Panc1 (cell line): ENCODE data around the gene AHRR. TPM values are rescaled to one million over a fixed set of nuclear protein-coding genes. Genes with fewer than 3 reads are reported as not detected.

Experiments used
- ATAC-seq: fragments of 200-7000 bp; cut with Tn5 transposase; 2 replicates; pipeline ENCODE4 v1.9.1; 2020; ENCODE audit warnings: mild to moderate bottlenecking, moderate library complexity
- BruUV-seq: library from RNA; stranded (reverse); fragments of 400-500 nt; replicated peaks from 2 replicates; lab custom pipeline; 2021; lab: Mats Ljungman, UMichigan
- CTCF ChIA-PET: fragments of 300-600 bp; sonication (Branson Sonifier 250); formaldehyde crosslinking; loops from one replicate; lab custom pipeline; 2022; ENCODE audit warnings: antibody characterized with exemption; lab: Charles Lee
- POLR2A ChIA-PET: fragments of 300-600 bp; sonication (Branson Sonifier 250); formaldehyde crosslinking; loops from one replicate; lab custom pipeline; 2022; ENCODE audit warnings: antibody characterized with exemption; lab: Charles Lee
- DNase-seq: peaks from one replicate; pipeline ENCODE4 v3.0.0-alpha.2; 2010; ENCODE audit warnings: low read depth, low spot score
- H3K27ac ChIP-seq: 2 replicates; pipeline ENCODE4 v1.5.1; 2011; ENCODE audit warnings: mild to moderate bottlenecking, low read length, inconsistent platforms
- H3K27me3 ChIP-seq: fragments of 200-500 bp; sonication (Bioruptor generic); 2 replicates; pipeline ENCODE4 v1.6.0; 2014; ENCODE audit warnings: low read length, inconsistent platforms; ENCODE audit not compliant: control insufficient read depth, insufficient read depth
- H3K36me3 ChIP-seq: fragments of 200-500 bp; sonication (Bioruptor generic); 2 replicates; pipeline ENCODE4 v1.5.1; 2014; ENCODE audit warnings: inconsistent platforms, mild to moderate bottlenecking, low read length, moderate library complexity; ENCODE audit not compliant: control insufficient read depth, insufficient read depth
- H3K4me1 ChIP-seq: 2 replicates; pipeline ENCODE4 v1.5.1; 2011; ENCODE audit warnings: inconsistent platforms, mild to moderate bottlenecking, low read length, moderate library complexity; ENCODE audit not compliant: control insufficient read depth, insufficient read depth
- H3K4me3 ChIP-seq, 2 experiments: 2 replicates each; pipeline ENCODE4 v1.5.1; 2011 to 2012; ENCODE audit warnings: low read depth in 2 of 2, low read length in 2 of 2, mild to moderate bottlenecking in 2 of 2, inconsistent platforms in 1 of 2, moderate library complexity in 1 of 2
- H3K9me3 ChIP-seq: fragments of 200-500 bp; sonication (Bioruptor generic); 2 replicates; pipeline ENCODE4 v1.5.1; 2014; ENCODE audit warnings: low read depth, mild to moderate bottlenecking, inconsistent platforms, low read length, moderate library complexity; ENCODE audit not compliant: control insufficient read depth, insufficient read depth
- CTCF ChIP-seq: fragments of 450-650 bp; IDR thresholded peaks from 2 replicates; pipeline ENCODE4 v1.5.1; 2017; ENCODE audit warnings: mild to moderate bottlenecking
- POLR2AphosphoS5 ChIP-seq: IDR thresholded peaks from 2 replicates; pipeline ENCODE4 v1.6.1; 2012; ENCODE audit warnings: mild to moderate bottlenecking, low read depth, low read length, moderate library complexity
- REST ChIP-seq, 2 experiments: IDR thresholded peaks; 2 replicates each; pipeline ENCODE4 v1.6.1; 2011 to 2012; ENCODE audit warnings: low read depth in 2 of 2, control low read depth in 1 of 2, low read length in 1 of 2, mild to moderate bottlenecking in 1 of 2, moderate library complexity in 1 of 2; ENCODE audit not compliant: insufficient read depth in 1 of 2
- SIN3A ChIP-seq: IDR thresholded peaks from 2 replicates; pipeline ENCODE4 v1.6.1; 2012; ENCODE audit warnings: low read depth, mild to moderate bottlenecking, low read length, moderate library complexity, borderline replicate concordance; ENCODE audit not compliant: insufficient read depth
- TCF7L2 ChIP-seq: IDR thresholded peaks from 2 replicates; pipeline ENCODE4 v1.6.1; 2011; ENCODE audit warnings: mild to moderate bottlenecking, low read depth, low read length, inconsistent platforms
- in situ Hi-C: cut with HindIII; loops from 2 replicates; pipeline ENCODE4 v1.10.0; 2016; ENCODE audit warnings: low sequenced_read_pairs, low pct_unique_long_range_greater_than_20kb
- intact Hi-C: fragments of 100-400 bp; cut with micrococcal nuclease; formaldehyde crosslinking; loops from one replicate; pipeline ENCODE4 v1.10.0; 2022; ENCODE audit not compliant: unreplicated experiment
- total RNA-seq: library from RNA; stranded (reverse); gene quantifications from one replicate; pipeline ENCODE4 v1.2.1, GENCODE V29; 2021; ENCODE audit not compliant: unreplicated experiment

The AHRR gene
- total RNA-seq, 1 experiment from 2014 or later = 23.6 TPM

GRCh38 chr5:322942-323879 lies 1.7 kb downstream of the AHRR start:
- in situ Hi-C loops (no loop called here), intact Hi-C loops (no loop called here)
- no peak for ATAC-seq
- Histone ChIP-seq H3K9me3 (no peaks in the 10 kb centered on the region), H3K27me3 (no peaks in the 10 kb centered on the region), H3K4me1 (peaks cover 36% of the 10 kb centered on the region), H3K4me3 (peak overlapping the region; percentile 66 to 71), H3K27ac (peak overlapping the region; percentile 72), H3K36me3 (no peaks in the 10 kb centered on the region)
- CTCF ChIA-PET = no interaction called here
- DNase-seq = no peak
- TF ChIP-seq SIN3A (no peak), REST (IDR thresholded peaks at IDR 0.05; ENCODE audit: insufficient read depth in 1 of 2, low read depth in 2 of 2, low read length in 1 of 2) (no peak)
- TSS peak; percentile 67 for BruUV-seq
- POLR2A ChIA-PET = no interaction called here

- intact Hi-C loops (no loop called here), in situ Hi-C loops (no loop called here)
- ChIA-PET POLR2A (no interaction called here), CTCF (no interaction called here)
- Histone ChIP-seq H3K4me3 (no peak overlapping the region), H3K36me3 (no peaks in the 10 kb centered on the region), H3K27ac (0 out of 2 replicates have a peak overlapping the region, but pooled peaks have one; percentile 23), H3K27me3 (no peaks in the 10 kb centered on the region), H3K9me3 (no peaks in the 10 kb centered on the region), H3K4me1 (peaks cover 19% of the 10 kb centered on the region)
- ATAC-seq (no peak), DNase-seq (no peak)
- no TSS peak for BruUV-seq
- no peak for TF ChIP-seq CTCF
- no peak for TF ChIP-seq POLR2AphosphoS5
- TF ChIP-seq TCF7L2 = no peak
- no peak for TF ChIP-seq SIN3A
- TF ChIP-seq REST (IDR thresholded peaks at IDR 0.05; ENCODE audit: insufficient read depth in 1 of 2, low read depth in 2 of 2, low read length in 1 of 2) = no peak
Measured at GRCh38 chr5:324736-325612, 3.5 kb downstream of the AHRR start.
